GM12891 (cell line): ENCODE measurements around the gene ZNF865.

Source experiments
- POLR2AphosphoS5 ChIP-seq: IDR thresholded peaks from 2 replicates; pipeline ENCODE4 v1.6.1; 2011; ENCODE audit warnings: low read depth, low read length, control low read depth
- SPI1 ChIP-seq: IDR thresholded peaks from 2 replicates; pipeline ENCODE4 v1.6.1; 2011; ENCODE audit warnings: low read depth, low read length, control low read depth

DNA sequence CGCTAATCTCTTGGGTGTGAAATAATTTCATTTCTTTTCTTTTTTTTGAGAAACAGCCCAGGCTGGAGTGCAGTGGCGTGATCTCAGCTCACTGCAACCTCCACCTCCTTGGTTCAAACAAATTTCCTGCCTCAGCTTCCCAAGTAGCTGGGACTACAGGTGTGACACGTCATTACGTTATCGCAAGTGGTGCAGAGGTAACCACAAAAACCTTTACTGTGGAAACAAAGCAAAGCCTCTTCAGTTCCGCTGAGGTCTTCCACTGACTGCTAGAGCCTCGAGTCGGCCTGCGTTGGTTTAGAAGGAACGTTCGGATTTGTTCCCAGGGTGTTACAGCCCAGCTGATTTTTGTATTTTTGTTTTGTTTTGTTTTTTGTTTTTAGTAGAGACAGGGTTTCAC is 20.9 kb downstream of the ZNF865 start:
- no peak for TF ChIP-seq POLR2AphosphoS5
- TF ChIP-seq SPI1: no peak
